Measurements from ENCODE around the gene COL11A2. TPM values are rescaled to one million over a fixed set of nuclear protein-coding genes. Genes with fewer than 3 reads are reported as not detected.

The COL11A2 gene
- total RNA-seq, 1 donor from 2014 or later, result 11.9 TPM

DNA sequence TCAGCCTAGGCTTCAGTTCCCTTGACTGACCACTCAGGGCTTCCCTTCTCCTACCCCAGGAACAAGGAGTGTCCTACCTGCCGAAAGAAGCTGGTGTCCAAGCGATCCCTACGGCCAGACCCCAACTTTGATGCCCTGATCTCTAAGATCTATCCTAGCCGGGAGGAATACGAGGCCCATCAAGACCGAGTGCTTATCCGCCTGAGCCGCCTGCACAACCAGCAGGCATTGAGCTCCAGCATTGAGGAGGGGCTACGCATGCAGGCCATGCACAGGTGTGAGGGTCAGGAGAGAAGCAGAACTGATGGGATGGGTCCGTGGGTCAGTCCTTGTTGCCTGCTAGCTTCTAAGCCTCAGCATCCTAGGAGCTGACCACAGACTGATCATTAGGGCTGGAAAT, 17.6 kb upstream of the COL11A2 start:
- Mint-ChIP-seq H3K27me3 (peaks cover 20% of the 10 kb centered on the region), H3K4me1 (ENCODE audit: unreplicated experiment) (peaks cover 41% of the 10 kb centered on the region), H3K4me3 (peak overlapping the region; percentile 100), H3K27ac (peak overlapping the region; percentile 84), H3K9me3 (no peaks in the 10 kb centered on the region), H3K36me3 (peaks cover 8% of the 10 kb centered on the region)
- DNase-seq (ENCODE audit: extremely low spot score, unreplicated experiment), result no peak
- TF ChIP-seq, protein P1, sequence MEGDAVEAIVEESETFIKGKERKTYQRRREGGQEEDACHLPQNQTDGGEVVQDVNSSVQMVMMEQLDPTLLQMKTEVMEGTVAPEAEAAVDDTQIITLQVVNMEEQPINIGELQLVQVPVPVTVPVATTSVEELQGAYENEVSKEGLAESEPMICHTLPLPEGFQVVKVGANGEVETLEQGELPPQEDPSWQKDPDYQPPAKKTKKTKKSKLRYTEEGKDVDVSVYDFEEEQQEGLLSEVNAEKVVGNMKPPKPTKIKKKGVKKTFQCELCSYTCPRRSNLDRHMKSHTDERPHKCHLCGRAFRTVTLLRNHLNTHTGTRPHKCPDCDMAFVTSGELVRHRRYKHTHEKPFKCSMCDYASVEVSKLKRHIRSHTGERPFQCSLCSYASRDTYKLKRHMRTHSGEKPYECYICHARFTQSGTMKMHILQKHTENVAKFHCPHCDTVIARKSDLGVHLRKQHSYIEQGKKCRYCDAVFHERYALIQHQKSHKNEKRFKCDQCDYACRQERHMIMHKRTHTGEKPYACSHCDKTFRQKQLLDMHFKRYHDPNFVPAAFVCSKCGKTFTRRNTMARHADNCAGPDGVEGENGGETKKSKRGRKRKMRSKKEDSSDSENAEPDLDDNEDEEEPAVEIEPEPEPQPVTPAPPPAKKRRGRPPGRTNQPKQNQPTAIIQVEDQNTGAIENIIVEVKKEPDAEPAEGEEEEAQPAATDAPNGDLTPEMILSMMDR (conservative IDR thresholded peaks at IDR 0.05), result no peak

DNA sequence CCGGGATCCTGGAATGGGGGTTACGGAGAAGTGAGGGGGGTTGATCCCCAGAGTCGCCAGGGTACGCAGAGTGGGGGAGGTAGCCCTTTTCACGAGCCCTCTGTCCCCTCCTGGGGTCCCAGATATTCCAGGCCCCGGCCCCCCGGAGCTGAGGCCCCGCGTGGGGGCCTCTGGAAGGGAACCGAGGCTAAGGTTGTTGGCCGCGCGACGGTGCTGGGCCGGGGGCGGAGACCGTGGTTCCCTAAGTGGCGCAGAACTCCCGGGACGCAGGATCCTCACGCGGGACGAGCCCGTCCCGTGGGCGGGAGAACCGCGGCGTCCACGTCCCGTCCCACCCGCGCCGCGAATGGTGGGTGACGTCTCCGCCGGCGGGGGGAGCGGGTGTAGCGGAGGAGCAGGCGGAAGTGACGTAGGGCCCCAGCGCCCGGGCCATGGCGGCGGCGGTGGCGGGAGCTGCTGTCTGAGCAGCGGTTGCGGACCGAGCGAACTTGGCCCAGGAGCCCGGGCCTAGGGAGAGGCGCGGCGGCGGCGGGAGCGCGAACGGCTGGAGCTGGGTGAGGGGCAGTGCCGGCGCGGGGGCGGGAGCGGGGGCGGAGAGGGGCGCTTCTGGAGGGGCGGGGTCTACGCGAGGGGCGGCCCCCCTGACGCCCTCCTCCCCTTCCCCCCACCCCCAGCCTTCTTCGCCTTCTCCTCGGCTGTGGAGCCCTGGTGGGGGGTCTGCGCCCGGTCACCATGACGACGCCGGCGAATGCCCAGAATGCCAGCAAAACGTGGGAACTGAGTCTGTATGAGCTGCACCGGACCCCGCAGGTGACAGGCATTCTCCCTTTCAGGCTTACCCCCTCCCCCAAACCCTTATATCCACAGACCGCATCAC, 16.1 kb upstream of the COL11A2 start, which contains the start of gene RING1:
TSS of gene RING1 (plus strand) at position 410 of the 877 bp plus-strand sequence. CDS start at position 733, 323 bp downstream.
- H3K27me3 Mint-ChIP-seq, result peaks cover 9% of the 10 kb centered on the region
- no peaks in the 10 kb centered on the region for H3K9me3 Mint-ChIP-seq
- H3K4me3 Mint-ChIP-seq, result peak within 1 kb of the TSS; percentile 100
- H3K4me1 Mint-ChIP-seq (ENCODE audit: unreplicated experiment), result peaks cover 51% of the 10 kb centered on the region
- TF ChIP-seq, protein P1 (conservative IDR thresholded peaks at IDR 0.05), result no peak
- DNase-seq (ENCODE audit: extremely low spot score, unreplicated experiment), result peak; percentile 87
- peak within 1 kb of the TSS; percentile 96 for H3K27ac Mint-ChIP-seq
- peaks cover 13% of the 10 kb centered on the region for H3K36me3 Mint-ChIP-seq

DNA sequence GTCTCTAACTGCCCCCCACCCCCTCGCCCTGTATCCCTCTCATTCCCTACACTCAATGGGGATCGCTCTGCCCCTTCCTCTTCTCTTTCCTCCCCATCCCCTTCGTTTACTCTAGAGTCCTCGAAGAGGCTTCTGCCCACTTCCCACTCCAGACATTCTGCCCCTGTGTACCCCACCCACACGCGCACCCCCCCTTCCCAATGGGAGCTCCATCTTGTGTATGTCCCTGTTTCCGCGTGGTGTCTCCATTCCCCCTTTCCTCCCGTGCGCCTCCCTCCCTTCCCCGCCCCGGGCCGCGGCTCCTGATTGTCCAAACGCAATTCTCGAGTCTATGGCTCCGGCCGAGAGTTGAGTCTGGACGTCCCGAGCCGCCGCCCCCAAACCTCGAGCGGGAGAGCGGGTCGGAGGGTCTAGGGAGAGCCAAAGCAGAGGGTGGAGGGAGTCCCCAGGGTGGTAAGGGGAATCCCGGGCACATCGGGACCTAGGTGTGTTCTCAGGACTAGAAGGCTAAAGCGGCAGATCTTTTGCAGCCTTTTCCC, 15.4 kb upstream of the COL11A2 start:
- Mint-ChIP-seq H3K27me3 (peaks cover 2% of the 10 kb centered on the region), H3K36me3 (peaks cover 20% of the 10 kb centered on the region), H3K4me3 (peak overlapping the region; percentile 100), H3K9me3 (no peaks in the 10 kb centered on the region), H3K4me1 (ENCODE audit: unreplicated experiment) (peaks cover 54% of the 10 kb centered on the region), H3K27ac (peak overlapping the region; percentile 96)
- TF ChIP-seq, protein P1 (conservative IDR thresholded peaks at IDR 0.05), result no peak
- DNase-seq (ENCODE audit: extremely low spot score, unreplicated experiment), result no peak

DNA sequence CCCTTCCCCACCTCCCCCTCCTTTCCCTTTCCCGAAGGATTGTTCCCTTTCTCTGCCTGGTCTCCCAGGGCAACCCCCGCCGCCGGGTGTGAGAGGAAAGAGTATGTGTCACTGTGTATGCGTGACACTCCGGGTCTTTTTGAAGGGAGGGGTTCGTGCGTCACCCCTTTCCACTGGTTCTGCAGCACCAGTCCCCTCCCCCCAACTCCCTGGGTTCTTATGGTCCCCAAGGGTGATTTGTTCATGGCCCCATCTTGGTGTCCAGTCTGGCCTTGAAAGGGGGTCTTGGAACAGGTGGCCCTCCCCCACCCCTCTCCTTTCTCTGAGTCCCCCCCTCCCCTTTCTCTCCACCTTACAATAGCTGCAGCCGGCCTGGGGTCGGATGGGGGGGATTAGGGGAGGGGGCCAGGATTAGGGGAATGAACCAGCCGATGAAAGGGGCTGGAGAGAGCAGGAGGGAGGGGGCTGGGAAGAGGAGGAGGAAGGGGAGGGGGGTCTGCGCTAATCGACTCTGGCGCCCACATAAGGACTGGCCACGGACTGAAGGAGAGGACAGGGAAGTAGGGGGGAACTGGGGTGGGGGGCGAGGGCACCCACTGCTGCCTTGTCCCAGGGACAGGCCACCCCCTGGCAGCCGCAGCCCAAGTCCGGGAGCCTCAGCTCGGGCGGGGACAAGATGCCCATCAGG, 14.7 kb upstream of the COL11A2 start:
- no peaks in the 10 kb centered on the region for H3K27me3 Mint-ChIP-seq
- no peak for DNase-seq (ENCODE audit: extremely low spot score, unreplicated experiment)
- peak overlapping the region; percentile 99 for H3K27ac Mint-ChIP-seq
- H3K4me3 Mint-ChIP-seq, result peak overlapping the region; percentile 100
- H3K4me1 Mint-ChIP-seq (ENCODE audit: unreplicated experiment), result peaks cover 57% of the 10 kb centered on the region
- H3K9me3 Mint-ChIP-seq, result no peaks in the 10 kb centered on the region
- TF ChIP-seq, protein P1 (conservative IDR thresholded peaks at IDR 0.05), result no peak
- peaks cover 26% of the 10 kb centered on the region for H3K36me3 Mint-ChIP-seq

DNA sequence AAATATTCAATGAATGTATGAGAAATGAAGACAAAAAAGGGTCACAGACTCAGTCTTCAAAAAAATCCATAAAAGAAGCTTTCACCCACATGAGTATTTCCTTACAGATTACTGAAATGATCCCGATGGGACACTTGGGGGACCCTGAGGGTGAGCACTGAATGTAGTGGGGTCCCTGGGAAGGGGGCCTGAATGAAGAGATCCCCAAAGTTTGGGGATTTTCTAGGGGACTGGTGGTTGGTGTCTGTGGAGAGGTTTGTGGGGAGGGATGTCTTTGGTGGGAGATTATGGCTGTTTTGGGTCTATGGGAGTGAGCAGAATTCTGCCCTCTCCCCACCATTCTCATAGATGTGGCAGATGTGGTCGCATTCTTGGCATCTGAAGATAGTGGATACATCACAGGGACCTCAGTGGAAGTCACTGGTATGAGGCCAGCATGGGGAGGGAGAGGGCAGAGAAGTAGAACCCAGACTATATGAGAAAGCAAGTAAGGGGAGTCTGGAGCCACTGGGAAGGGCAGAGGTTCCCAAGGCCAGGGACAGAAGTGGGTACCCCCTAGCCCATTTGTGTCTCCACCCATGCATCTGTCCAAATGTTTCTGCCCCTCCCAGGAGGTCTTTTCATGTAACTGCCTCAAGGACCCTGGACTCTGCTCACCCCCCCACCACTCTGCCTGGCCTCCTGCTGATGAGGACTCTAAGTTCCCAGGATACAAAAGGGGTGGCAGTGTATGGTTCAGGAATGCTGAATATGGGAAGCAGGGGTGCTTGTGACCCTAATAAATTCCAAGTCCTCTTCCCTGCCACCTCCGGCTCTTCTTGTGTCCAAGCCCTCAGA, 14.0 kb upstream of the COL11A2 start:
- H3K4me1 Mint-ChIP-seq (ENCODE audit: unreplicated experiment), result peaks cover 62% of the 10 kb centered on the region
- H3K36me3 Mint-ChIP-seq, result peaks cover 30% of the 10 kb centered on the region
- peak overlapping the region; percentile 99 for H3K27ac Mint-ChIP-seq
- peak overlapping the region; percentile 100 for H3K4me3 Mint-ChIP-seq
- H3K9me3 Mint-ChIP-seq, result no peaks in the 10 kb centered on the region
- TF ChIP-seq, protein P1 (conservative IDR thresholded peaks at IDR 0.05), result no peak
- DNase-seq (ENCODE audit: extremely low spot score, unreplicated experiment), result no peak
- H3K27me3 Mint-ChIP-seq, result no peaks in the 10 kb centered on the region
